Measurements from ENCODE around the gene SORCS2. TPM values are rescaled to one million over a fixed set of nuclear protein-coding genes. Genes with fewer than 3 reads are reported as not detected.

SORCS2 gene
- total RNA-seq, 4 donors from 2014 or later, result 0.48 to 1.8 (median 0.68) TPM; not detected in 1

DNA sequence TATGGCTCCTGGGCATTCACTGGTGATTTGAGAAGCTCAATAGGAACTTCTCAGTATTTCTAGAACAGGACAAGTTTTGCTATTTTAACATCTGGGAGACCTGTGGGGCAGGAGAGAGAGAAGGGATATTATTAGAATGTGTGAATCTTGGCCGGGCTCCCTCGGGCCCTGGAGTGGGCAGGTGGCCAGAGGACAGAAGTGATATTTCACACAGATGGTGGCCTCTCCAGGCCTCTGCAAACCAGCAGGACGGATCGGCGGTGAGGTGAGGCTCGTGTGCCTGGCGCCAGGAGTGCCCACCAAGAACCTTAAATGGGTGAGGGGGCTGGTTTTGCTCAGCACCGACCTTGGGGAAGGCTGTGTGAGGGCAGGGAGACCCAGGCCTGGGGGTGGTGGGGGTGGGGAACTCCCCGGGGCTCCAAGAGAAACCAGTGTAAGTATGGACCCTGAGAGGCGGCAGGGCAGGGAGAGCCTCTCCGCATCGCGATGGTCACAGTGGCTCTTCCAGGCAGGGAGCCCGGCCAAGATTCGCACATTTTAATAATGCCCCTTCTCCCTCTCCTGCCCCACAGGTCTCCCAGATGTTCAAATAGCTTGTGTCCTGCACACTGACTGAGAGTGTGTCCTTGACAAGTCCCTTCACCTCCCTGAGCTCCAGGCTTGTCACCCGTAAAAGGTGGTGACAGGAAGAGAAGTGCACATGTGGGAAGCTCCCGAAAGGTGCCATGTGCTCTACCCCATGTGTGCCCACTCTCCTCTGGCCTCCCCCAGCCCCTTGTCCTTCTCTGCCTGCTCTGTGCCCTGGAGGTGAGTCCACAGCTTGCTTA lies 64.9 kb downstream of the SORCS2 start:
- peaks cover 0 to 10% (median 4%) of the 10 kb centered on the region in 4 donors for H3K4me1 ChIP-seq
- no peaks in the 10 kb centered on the region for H3K9me3 ChIP-seq
- DNase-seq, result peak; percentile 27
- in situ Hi-C loops (cut with MboI; ENCODE audit: low pct_ligation_motif_present in 1 of 4, low pct_unique_long_range_greater_than_20kb in 1 of 4, low sequenced_read_pairs in 3 of 4) (no loop called here), intact Hi-C loops (cut with DNase I; ENCODE audit: low total_unique reads) (no loop called here)
- H3K4me3 ChIP-seq, result no peak overlapping the region
- no peaks in the 10 kb centered on the region for H3K36me3 ChIP-seq
- no peak overlapping the region for H3K27ac ChIP-seq
- no peaks in the 10 kb centered on the region for H3K27me3 ChIP-seq
- TF ChIP-seq EP300 (IDR thresholded peaks at IDR 0.05; ENCODE audit: low read depth), result no peak
- TF ChIP-seq, protein P1, sequence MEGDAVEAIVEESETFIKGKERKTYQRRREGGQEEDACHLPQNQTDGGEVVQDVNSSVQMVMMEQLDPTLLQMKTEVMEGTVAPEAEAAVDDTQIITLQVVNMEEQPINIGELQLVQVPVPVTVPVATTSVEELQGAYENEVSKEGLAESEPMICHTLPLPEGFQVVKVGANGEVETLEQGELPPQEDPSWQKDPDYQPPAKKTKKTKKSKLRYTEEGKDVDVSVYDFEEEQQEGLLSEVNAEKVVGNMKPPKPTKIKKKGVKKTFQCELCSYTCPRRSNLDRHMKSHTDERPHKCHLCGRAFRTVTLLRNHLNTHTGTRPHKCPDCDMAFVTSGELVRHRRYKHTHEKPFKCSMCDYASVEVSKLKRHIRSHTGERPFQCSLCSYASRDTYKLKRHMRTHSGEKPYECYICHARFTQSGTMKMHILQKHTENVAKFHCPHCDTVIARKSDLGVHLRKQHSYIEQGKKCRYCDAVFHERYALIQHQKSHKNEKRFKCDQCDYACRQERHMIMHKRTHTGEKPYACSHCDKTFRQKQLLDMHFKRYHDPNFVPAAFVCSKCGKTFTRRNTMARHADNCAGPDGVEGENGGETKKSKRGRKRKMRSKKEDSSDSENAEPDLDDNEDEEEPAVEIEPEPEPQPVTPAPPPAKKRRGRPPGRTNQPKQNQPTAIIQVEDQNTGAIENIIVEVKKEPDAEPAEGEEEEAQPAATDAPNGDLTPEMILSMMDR (IDR thresholded peaks at IDR 0.05), result no peak
- no peak for TF ChIP-seq POLR2AphosphoS5 (IDR thresholded peaks at IDR 0.05)
- TF ChIP-seq POLR2A (IDR thresholded peaks at IDR 0.05), result no peak
- WGBS, 2 donors (ENCODE audit: low coverage in 1 of 2), result 59 to 73% methylated on average over 2 to 17 of the region's 17 CpGs

DNA sequence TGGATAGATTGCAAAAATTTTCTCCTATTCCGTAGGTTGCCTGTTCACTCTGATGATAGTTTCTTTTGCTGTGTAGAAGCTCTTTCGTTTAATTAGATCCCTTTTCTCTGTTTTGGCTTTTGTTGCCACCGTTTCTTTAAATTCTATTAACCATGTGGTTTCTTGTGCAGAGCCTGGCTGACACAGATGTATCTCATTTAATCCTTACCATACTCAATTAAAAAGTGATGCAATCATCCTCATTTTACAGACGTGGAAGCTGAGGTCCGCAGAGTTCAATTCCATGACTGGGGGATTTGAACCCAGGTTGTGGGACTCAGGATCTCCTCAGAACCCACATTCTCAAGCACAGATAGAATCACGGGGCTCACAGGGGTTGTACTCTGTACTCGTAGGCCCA lies 66.7 kb downstream of the SORCS2 start:
- no peak overlapping the region for H3K4me3 ChIP-seq
- H3K36me3 ChIP-seq, result no peaks in the 10 kb centered on the region
- H3K4me1 ChIP-seq, result peaks cover 0 to 10% (median 4%) of the 10 kb centered on the region in 4 donors
- no peaks in the 10 kb centered on the region for H3K9me3 ChIP-seq
- DNase-seq, result no peak
- H3K27ac ChIP-seq, result no peak overlapping the region
- intact Hi-C loops (cut with DNase I; ENCODE audit: low total_unique reads) (no loop called here), in situ Hi-C loops (cut with MboI; ENCODE audit: low pct_ligation_motif_present in 1 of 4, low pct_unique_long_range_greater_than_20kb in 1 of 4, low sequenced_read_pairs in 3 of 4) (no loop called here)
- H3K27me3 ChIP-seq, result no peaks in the 10 kb centered on the region
- TF ChIP-seq EP300 (IDR thresholded peaks at IDR 0.05; ENCODE audit: low read depth), result no peak
- TF ChIP-seq POLR2A (IDR thresholded peaks at IDR 0.05), result no peak
- TF ChIP-seq, protein P1 (IDR thresholded peaks at IDR 0.05), result no peak
- TF ChIP-seq POLR2AphosphoS5 (IDR thresholded peaks at IDR 0.05), result no peak
- 76 to 78% methylated on average over 2 to 7 of the region's 7 CpGs for WGBS, 2 donors (ENCODE audit: low coverage in 1 of 2)

DNA sequence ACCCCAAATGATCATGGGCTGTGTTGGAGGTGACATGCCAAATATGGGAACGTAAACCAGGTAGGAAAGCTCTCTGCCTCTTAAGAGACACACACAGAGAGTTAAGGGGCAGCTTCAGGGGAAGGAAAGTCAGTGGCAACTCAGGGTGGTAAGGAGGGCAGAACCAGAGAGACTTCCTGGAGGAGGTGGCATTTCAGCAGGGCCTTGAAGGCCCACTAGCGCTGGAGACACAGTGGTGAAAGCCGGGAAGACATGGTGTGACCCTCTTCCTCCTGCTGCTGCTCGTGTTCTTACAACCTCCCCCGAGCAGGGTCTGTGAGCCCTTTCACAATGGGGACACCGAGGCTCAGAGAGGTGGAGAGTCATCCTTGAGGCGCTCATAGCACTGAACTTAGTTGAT lies 68.2 kb downstream of the SORCS2 start:
- intact Hi-C loops (cut with DNase I; ENCODE audit: low total_unique reads) (no loop called here), in situ Hi-C loops (cut with MboI; ENCODE audit: low pct_ligation_motif_present in 1 of 4, low pct_unique_long_range_greater_than_20kb in 1 of 4, low sequenced_read_pairs in 3 of 4) (no loop called here)
- no peaks in the 10 kb centered on the region for H3K9me3 ChIP-seq
- no peaks in the 10 kb centered on the region for H3K36me3 ChIP-seq
- DNase-seq, result no peak
- no peak overlapping the region for H3K4me3 ChIP-seq
- TF ChIP-seq POLR2A (IDR thresholded peaks at IDR 0.05), result no peak
- TF ChIP-seq EP300 (IDR thresholded peaks at IDR 0.05; ENCODE audit: low read depth), result no peak
- TF ChIP-seq POLR2AphosphoS5 (IDR thresholded peaks at IDR 0.05), result no peak
- TF ChIP-seq, protein P1 (IDR thresholded peaks at IDR 0.05), result no peak
- no peaks in the 10 kb centered on the region for H3K27me3 ChIP-seq
- no peak overlapping the region for H3K27ac ChIP-seq
- 60 to 81% methylated on average over 1 to 7 of the region's 7 CpGs for WGBS, 2 donors (ENCODE audit: low coverage in 1 of 2)
- peaks cover 0 to 10% (median 4%) of the 10 kb centered on the region in 4 donors for H3K4me1 ChIP-seq

- Histone ChIP-seq H3K27me3 (no peaks in the 10 kb centered on the region), H3K36me3 (no peaks in the 10 kb centered on the region), H3K4me1 (peaks cover 0 to 10% (median 4%) of the 10 kb centered on the region in 4 donors), H3K27ac (no peak overlapping the region), H3K9me3 (no peaks in the 10 kb centered on the region), H3K4me3 (no peak overlapping the region)
- TF ChIP-seq POLR2AphosphoS5 (IDR thresholded peaks at IDR 0.05) (no peak), POLR2A (IDR thresholded peaks at IDR 0.05) (no peak), EP300 (IDR thresholded peaks at IDR 0.05; ENCODE audit: low read depth) (no peak)
- TF ChIP-seq, protein P1 (IDR thresholded peaks at IDR 0.05), result no peak
- DNase-seq, result no peak
- 0 to 36% methylated on average over 1 to 8 of the region's 8 CpGs for WGBS, 2 donors (ENCODE audit: low coverage in 1 of 2)
- intact Hi-C loops (cut with DNase I; ENCODE audit: low total_unique reads) (no loop called here), in situ Hi-C loops (cut with MboI; ENCODE audit: low pct_ligation_motif_present in 1 of 4, low pct_unique_long_range_greater_than_20kb in 1 of 4, low sequenced_read_pairs in 3 of 4) (no loop called here)
These were observed 68.7 kb downstream of the SORCS2 start for GRCh38 chr4:7261087-7261486.
